Left lobe of liver (tissue), 2 donors: ENCODE data around the gene CCDC141. TPM values are rescaled to one million over a fixed set of nuclear protein-coding genes. Genes with fewer than 3 reads are reported as not detected.
"Not testable (repeated sequence)": the region's sequence is repeated elsewhere in the genome, so short reads cannot be mapped to it uniquely, and the experiment has no call there.

Experiments used
- ATAC-seq: fragments of 200-7000 bp; cut with Tn5 transposase; one replicate; pipeline ENCODE4 v1.9.1; 2020; ENCODE audit warnings: mild to moderate bottlenecking, moderate library complexity
- DNase-seq: peaks from one replicate; pipeline ENCODE4 v3.0.0-alpha.2; 2020; ENCODE audit warnings: low spot score
- total RNA-seq: library from RNA; stranded (reverse); gene quantifications from one replicate; pipeline ENCODE4 v1.2.1, GENCODE V29; 2021
- donor health status: DM: no; HTN: no; CAD: no; lungs with moderate emphysema.
- donor health status: DM: no; HTN: yes; CAD: no.

Gene CCDC141
- total RNA-seq, 1 donor from 2014 or later, result 0.38 TPM

GRCh38 chr2:179045602-179046001 is 4.3 kb downstream of the CCDC141 start:
- not testable (repeated sequence) for ATAC-seq, DNase-seq

- DNase-seq, result no peak
- no peak for ATAC-seq
Observed at GRCh38 chr2:179044500-179044899, 5.4 kb downstream of the CCDC141 start.

GRCh38 chr2:179037807-179038206 is 12.1 kb downstream of the CCDC141 start:
- DNase-seq (no peak), ATAC-seq (no peak)

GRCh38 chr2:179036353-179036905 is 13.5 kb downstream of the CCDC141 start:
- DNase-seq (no peak), ATAC-seq (no peak)

GRCh38 chr2:179031731-179032408 is 18.1 kb downstream of the CCDC141 start:
- no peak for ATAC-seq
- DNase-seq, result no peak

GRCh38 chr2:179024445-179024844 is 25.5 kb downstream of the CCDC141 start:
- ATAC-seq (no peak), DNase-seq (no peak)

- no peak for ATAC-seq
Observed at GRCh38 chr2:179022685-179023084, 27.3 kb downstream of the CCDC141 start.

GRCh38 chr2:179021258-179021657 is 28.7 kb downstream of the CCDC141 start:
- DNase-seq (no peak), ATAC-seq (no peak)

More at GRCh38 chr2:179022685-179023084, 27.3 kb downstream of the CCDC141 start:
- DNase-seq, result no peak

GRCh38 chr2:179020156-179020750 is 29.7 kb downstream of the CCDC141 start:
- ATAC-seq, result peak; percentile 98
- peak; percentile 63 for DNase-seq

GRCh38 chr2:179019260-179019659 is 30.7 kb downstream of the CCDC141 start:
- ATAC-seq, result no peak
- no peak for DNase-seq

- ATAC-seq (no peak), DNase-seq (no peak)
Observed at GRCh38 chr2:179017773-179018357, 32.1 kb downstream of the CCDC141 start.

GRCh38 chr2:179014189-179014588 is 35.7 kb downstream of the CCDC141 start:
- DNase-seq, ATAC-seq: not testable (repeated sequence)

- no peak for ATAC-seq
Observed at GRCh38 chr2:179005976-179006375, 44.0 kb downstream of the CCDC141 start.

GRCh38 chr2:178999476-178999875 is 50.5 kb downstream of the CCDC141 start:
- ATAC-seq (no peak), DNase-seq (no peak)

More at GRCh38 chr2:179005976-179006375, 44.0 kb downstream of the CCDC141 start:
- no peak for DNase-seq

- ATAC-seq, result no peak
- DNase-seq, result no peak
Observed at GRCh38 chr2:178998539-178998938, 51.4 kb downstream of the CCDC141 start.

GRCh38 chr2:178997477-178997876 is 52.5 kb downstream of the CCDC141 start:
- DNase-seq, result no peak
- ATAC-seq, result no peak

GRCh38 chr2:178997067-178997466 is 52.9 kb downstream of the CCDC141 start:
- ATAC-seq, result no peak
- no peak for DNase-seq

- no peak for DNase-seq
- ATAC-seq, result no peak
Observed at GRCh38 chr2:178994264-178994663, 55.7 kb downstream of the CCDC141 start.

- ATAC-seq (peak; percentile 97), DNase-seq (peak; percentile 69)
Observed at GRCh38 chr2:178993788-178994187, 56.1 kb downstream of the CCDC141 start.

- DNase-seq, ATAC-seq: not testable (repeated sequence)
Observed at GRCh38 chr2:178992719-178993118, 57.2 kb downstream of the CCDC141 start.

GRCh38 chr2:178990533-178991241 is 59.2 kb downstream of the CCDC141 start:
- ATAC-seq, result no peak
- DNase-seq, result no peak
